H9 (cell line): ENCODE measurements around the gene ASTL. TPM values are rescaled to one million over a fixed set of nuclear protein-coding genes. Genes with fewer than 3 reads are reported as not detected.

Experiments
- DNase-seq: peaks from one replicate; pipeline ENCODE4 v3.0.0-alpha.2; 2017
- H2AFZ ChIP-seq: one replicate; pipeline ENCODE4 v1.6.1; 2013; ENCODE audit warnings: mild to moderate bottlenecking, low read length, control low read depth, moderate library complexity
- H2AK5ac ChIP-seq: 2 replicates; pipeline ENCODE4 v1.6.1; 2013; ENCODE audit warnings: low read length, control low read depth, mixed read lengths; ENCODE audit not compliant: insufficient read length
- H2BK120ac ChIP-seq: one replicate; pipeline ENCODE4 v1.6.1; 2013; ENCODE audit warnings: low read depth, mild to moderate bottlenecking, low read length, control low read depth, inconsistent platforms; ENCODE audit not compliant: poor library complexity, severe bottlenecking
- H2BK12ac ChIP-seq: 2 replicates; pipeline ENCODE4 v1.6.1; 2013; ENCODE audit warnings: low read length, control low read depth, mixed read lengths, low read depth; ENCODE audit not compliant: insufficient read length
- H2BK15ac ChIP-seq: 2 replicates; pipeline ENCODE4 v1.6.1; 2013; ENCODE audit warnings: low read depth, low read length, control low read depth
- H2BK20ac ChIP-seq: one replicate; pipeline ENCODE4 v1.6.1; 2013; ENCODE audit warnings: low read depth, mild to moderate bottlenecking, low read length, control low read depth, inconsistent platforms; ENCODE audit not compliant: poor library complexity, severe bottlenecking
- H2BK5ac ChIP-seq: 2 replicates; pipeline ENCODE4 v1.6.1; 2013; ENCODE audit warnings: low read length, control low read depth, mixed read lengths; ENCODE audit not compliant: insufficient read length
- H3K14ac ChIP-seq: 2 replicates; pipeline ENCODE4 v1.6.1; 2013; ENCODE audit warnings: low read length, control low read depth; ENCODE audit not compliant: insufficient read depth
- H3K18ac ChIP-seq: 2 replicates; pipeline ENCODE4 v1.6.1; 2013; ENCODE audit warnings: low read depth, mild to moderate bottlenecking, mixed read lengths, low read length, control low read depth; ENCODE audit not compliant: insufficient read length
- H3K23ac ChIP-seq: 2 replicates; pipeline ENCODE4 v1.6.1; 2013; ENCODE audit warnings: low read length, control low read depth, mixed read lengths, low read depth; ENCODE audit not compliant: insufficient read length
- H3K23me2 ChIP-seq: 2 replicates; pipeline ENCODE4 v1.6.1; 2013; ENCODE audit warnings: low read depth, mild to moderate bottlenecking, mixed read lengths, low read length, control low read depth; ENCODE audit not compliant: insufficient read length, poor library complexity, severe bottlenecking
- H3K27ac ChIP-seq: 2 replicates; pipeline ENCODE4 v1.5.1; 2013; ENCODE audit warnings: low read length, control low read depth, mixed read lengths, low read depth; ENCODE audit not compliant: insufficient read length
- H3K27me3 ChIP-seq: 2 replicates; pipeline ENCODE4 v1.6.1; 2013; ENCODE audit warnings: low read length, control low read depth, inconsistent platforms; ENCODE audit not compliant: insufficient read depth
- H3K4ac ChIP-seq: 2 replicates; pipeline ENCODE4 v1.6.1; 2013; ENCODE audit warnings: low read depth, mild to moderate bottlenecking, control low read depth, inconsistent platforms, low read length, moderate library complexity
- H3K4me1 ChIP-seq: 2 replicates; pipeline ENCODE4 v1.6.1; 2013; ENCODE audit warnings: low read length, control low read depth, inconsistent platforms; ENCODE audit not compliant: insufficient read depth
- H3K4me2 ChIP-seq: 2 replicates; pipeline ENCODE4 v1.6.1; 2013; ENCODE audit warnings: low read length, control low read depth, mixed read lengths; ENCODE audit not compliant: insufficient read length, insufficient read depth
- H3K56ac ChIP-seq: 2 replicates; pipeline ENCODE4 v1.6.1; 2013; ENCODE audit warnings: low read depth, mild to moderate bottlenecking, mixed read lengths, low read length, control low read depth; ENCODE audit not compliant: insufficient read length
- H3K79me1 ChIP-seq: 2 replicates; pipeline ENCODE4 v1.6.1; 2013; ENCODE audit warnings: low read depth, mild to moderate bottlenecking, moderate library complexity, low read length, control low read depth, inconsistent platforms; ENCODE audit not compliant: insufficient read depth, poor library complexity, severe bottlenecking
- H3K79me2 ChIP-seq: 2 replicates; pipeline ENCODE4 v1.6.1; 2013; ENCODE audit warnings: low read length, control low read depth, inconsistent platforms; ENCODE audit not compliant: insufficient read depth
- H3K9ac ChIP-seq: 2 replicates; pipeline ENCODE4 v1.6.1; 2013; ENCODE audit warnings: low read length, control low read depth, mixed read lengths; ENCODE audit not compliant: insufficient read length; ENCODE audit errors: extremely low read depth
- H3K9me3 ChIP-seq: one replicate; pipeline ENCODE4 v1.6.1; 2013; ENCODE audit warnings: low read depth, low read length, inconsistent platforms; ENCODE audit not compliant: control insufficient read depth
- H3T11ph ChIP-seq: one replicate; pipeline ENCODE4 v1.6.1; 2013; ENCODE audit warnings: mild to moderate bottlenecking, low read length, control low read depth, inconsistent platforms
- H4K20me1 ChIP-seq: one replicate; pipeline ENCODE4 v1.6.1; 2013; ENCODE audit not compliant: control insufficient read depth, insufficient read length, insufficient read depth
- H4K5ac ChIP-seq: 2 replicates; pipeline ENCODE4 v1.6.1; 2013; ENCODE audit warnings: low read depth, mild to moderate bottlenecking, mixed read lengths, low read length, control low read depth; ENCODE audit not compliant: insufficient read length
- H4K8ac ChIP-seq: replicated peaks from 2 replicates; pipeline ENCODE4 v1.6.1; 2013; ENCODE audit warnings: low read length, control low read depth, mixed read lengths, low read depth; ENCODE audit not compliant: insufficient read length
- H4K91ac ChIP-seq: 2 replicates; pipeline ENCODE4 v1.6.1; 2013; ENCODE audit warnings: low read depth, mild to moderate bottlenecking, moderate library complexity, mixed read lengths, low read length, control low read depth; ENCODE audit not compliant: insufficient read length
- H3K27ac Mint-ChIP-seq, 3 experiments: 2 replicates in 2 of 3; 3 replicates in 1 of 3; pipeline ENCODE4 v1.8.0; 2020 to 2021; ENCODE audit warnings: mixed read lengths in 3 of 3, mild to moderate bottlenecking in 1 of 3, moderate library complexity in 1 of 3
- H3K27me3 Mint-ChIP-seq: 2 replicates; pipeline ENCODE4 v1.8.0; 2021; ENCODE audit warnings: low read depth, mild to moderate bottlenecking, moderate library complexity, mixed read lengths
- H3K36me3 Mint-ChIP-seq, 3 experiments: 2 replicates in 2 of 3; 3 replicates in 1 of 3; pipeline ENCODE4 v1.8.0; 2020 to 2021; ENCODE audit warnings: low read depth in 3 of 3, mixed read lengths in 3 of 3; ENCODE audit not compliant: insufficient read depth in 1 of 3
- H3K4me1 Mint-ChIP-seq, 2 experiments: 2 replicates each; pipeline ENCODE4 v1.8.0; 2020; ENCODE audit warnings: mixed read lengths in 2 of 2
- H3K4me3 Mint-ChIP-seq, 2 experiments: 2 replicates in 1 of 2; 3 replicates in 1 of 2; pipeline ENCODE4 v1.8.0; 2020 to 2021; ENCODE audit warnings: mild to moderate bottlenecking in 2 of 2, mixed read lengths in 2 of 2, moderate library complexity in 1 of 2
- H3K9me3 Mint-ChIP-seq, 2 experiments: 2 replicates in 1 of 2; 3 replicates in 1 of 2; pipeline ENCODE4 v1.8.0; 2020; ENCODE audit warnings: mild to moderate bottlenecking in 2 of 2, mixed read lengths in 2 of 2, moderate library complexity in 1 of 2
- whole genome bisulfite sequencing: extraction: QIAGEN DNeasy Blood & Tissue Kit; methylation state at CpG from one replicate; pipeline ENCODE4 v1.1.7; 2013; ENCODE audit warnings: missing lambda C conversion rate, low lambda C conversion rate, mixed read lengths; ENCODE audit not compliant: insufficient read length; ENCODE audit errors: extremely low coverage; 5-methylcytosine and 5-hydroxymethylcytosine counted together
- total RNA-seq: library from RNA; stranded (reverse); gene quantifications from 2 replicates; pipeline ENCODE4 v1.2.1, GENCODE V29; 2021
- TF ChIP-seq, protein P1 (sequence below): fragments of 200-600 bp; sonication (generic); conservative IDR thresholded peaks from 3 replicates; pipeline ENCODE4 v1.8.0; 2021; ENCODE audit warnings: antibody characterized with exemption, mild to moderate bottlenecking

ASTL gene
- total RNA-seq, 1 experiment from 2014 or later = 0.81 TPM

- Histone ChIP-seq H3K9me3 (no peaks in the 10 kb centered on the region), H2BK15ac (no peak overlapping the region), H3K27ac (no peak overlapping the region), H3K4me2 (no peak overlapping the region), H3K9ac (no peak overlapping the region), H3K4me1 (no peaks in the 10 kb centered on the region; the same call in 1 of the 2 replicates), H3K23ac (no peak overlapping the region), H2BK5ac (no peak overlapping the region), H4K20me1 (no peaks in the 10 kb centered on the region), H4K5ac (no peak overlapping the region), H3K56ac (no peak overlapping the region), H3K14ac (no peak overlapping the region), H3K79me1 (no peaks in the 10 kb centered on the region), H2AFZ (no peak overlapping the region), H2BK120ac (no peak overlapping the region), H2BK12ac (no peak overlapping the region), H2BK20ac (no peak overlapping the region), H2AK5ac (no peak overlapping the region), H3K18ac (no peak overlapping the region), H4K91ac (no peak overlapping the region), H3T11ph (no peak overlapping the region), H3K4ac (no peak overlapping the region), H3K27me3 (no peaks in the 10 kb centered on the region; the same call in 1 of the 2 replicates), H4K8ac (no peak overlapping the region), H3K23me2 (peaks cover 6% of the 10 kb centered on the region), H3K79me2 (no peaks in the 10 kb centered on the region)
- TF ChIP-seq, protein P1, sequence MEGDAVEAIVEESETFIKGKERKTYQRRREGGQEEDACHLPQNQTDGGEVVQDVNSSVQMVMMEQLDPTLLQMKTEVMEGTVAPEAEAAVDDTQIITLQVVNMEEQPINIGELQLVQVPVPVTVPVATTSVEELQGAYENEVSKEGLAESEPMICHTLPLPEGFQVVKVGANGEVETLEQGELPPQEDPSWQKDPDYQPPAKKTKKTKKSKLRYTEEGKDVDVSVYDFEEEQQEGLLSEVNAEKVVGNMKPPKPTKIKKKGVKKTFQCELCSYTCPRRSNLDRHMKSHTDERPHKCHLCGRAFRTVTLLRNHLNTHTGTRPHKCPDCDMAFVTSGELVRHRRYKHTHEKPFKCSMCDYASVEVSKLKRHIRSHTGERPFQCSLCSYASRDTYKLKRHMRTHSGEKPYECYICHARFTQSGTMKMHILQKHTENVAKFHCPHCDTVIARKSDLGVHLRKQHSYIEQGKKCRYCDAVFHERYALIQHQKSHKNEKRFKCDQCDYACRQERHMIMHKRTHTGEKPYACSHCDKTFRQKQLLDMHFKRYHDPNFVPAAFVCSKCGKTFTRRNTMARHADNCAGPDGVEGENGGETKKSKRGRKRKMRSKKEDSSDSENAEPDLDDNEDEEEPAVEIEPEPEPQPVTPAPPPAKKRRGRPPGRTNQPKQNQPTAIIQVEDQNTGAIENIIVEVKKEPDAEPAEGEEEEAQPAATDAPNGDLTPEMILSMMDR = no peak
- no CpG with 5 or more reads among the region's 10 CpGs for WGBS
- peak overlapping the region in 1 of 3 experiments; percentile 35; a peak in 1 of 7 replicates for H3K27ac Mint-ChIP-seq
- H3K9me3 Mint-ChIP-seq = no peaks in the 10 kb centered on the region
- H3K4me1 Mint-ChIP-seq = peaks cover 22 to 38% of the 10 kb centered on the region in 2 experiments
- H3K4me3 Mint-ChIP-seq = peak overlapping the region in 1 of 2 experiments; percentile 83; a peak in 2 of 5 replicates
- H3K36me3 Mint-ChIP-seq = peaks cover 0 to 18% (median 0%) of the 10 kb centered on the region in 3 experiments; a peak in 2 of 7 replicates
- DNase-seq = no peak
- H3K27me3 Mint-ChIP-seq = peaks cover 39% of the 10 kb centered on the region
Measured at GRCh38 chr2:96143231-96143847, 5.0 kb upstream of the ASTL start.
